IPS DF 4.7 (cell line): ENCODE data around the gene CELSR1.

Experiments used
- DNase-seq: peaks from one replicate; pipeline ENCODE4 v3.0.0-alpha.2; 2013; ENCODE audit warnings: low spot score; ENCODE audit errors: extremely low read depth

Gene CELSR1

DNA sequence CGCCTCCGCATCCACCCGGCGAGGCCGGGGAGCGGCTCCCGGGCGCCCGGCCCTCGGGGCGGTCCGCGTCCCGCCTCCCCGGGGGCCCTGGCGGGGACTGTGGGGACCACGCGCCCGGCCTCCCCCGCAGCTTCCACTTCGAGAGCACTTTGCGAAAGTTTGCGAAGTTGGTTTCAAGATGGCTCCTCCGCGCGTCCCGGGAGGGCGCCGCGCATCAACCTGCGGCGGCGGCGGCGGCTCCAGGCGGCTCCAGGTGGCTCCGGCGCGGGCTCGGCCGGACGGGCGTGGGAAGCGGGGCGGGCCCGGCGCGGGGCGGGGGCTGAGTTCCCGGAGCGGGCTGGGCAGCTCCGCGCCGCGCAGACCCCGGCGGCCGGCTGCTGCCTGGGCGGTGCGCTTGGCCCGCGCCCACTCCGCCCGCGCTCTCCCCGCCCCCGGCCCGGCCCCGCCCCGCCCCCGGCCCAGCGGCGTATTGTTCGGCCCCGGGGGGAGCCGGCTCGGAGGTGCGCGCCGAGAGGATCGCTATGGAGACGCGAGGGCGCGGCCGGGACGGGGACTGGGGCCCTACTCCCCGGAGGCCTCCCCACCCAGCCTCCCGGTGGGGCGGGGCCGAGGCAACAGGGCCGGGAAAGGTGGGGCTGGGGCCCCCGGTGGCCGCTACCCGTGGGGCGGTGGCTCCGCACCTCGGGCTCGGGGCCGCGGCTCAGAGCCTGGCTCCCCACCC, at the start of gene CELSR1:
TSS of gene CELSR1 (minus strand) at position 396 of the 721 bp plus-strand sequence. CDS start 450 bp downstream, outside the sequence.
- DNase-seq = no peak

- no peak for DNase-seq
These were observed 49.6 kb upstream of the CELSR1 start for GRCh38 chr22:46587061-46587460.

- DNase-seq = no peak
These were observed 49.2 kb upstream of the CELSR1 start for GRCh38 chr22:46586531-46587011.

GRCh38 chr22:46586123-46586519, 48.7 kb upstream of the CELSR1 start:
- no peak for DNase-seq

DNA sequence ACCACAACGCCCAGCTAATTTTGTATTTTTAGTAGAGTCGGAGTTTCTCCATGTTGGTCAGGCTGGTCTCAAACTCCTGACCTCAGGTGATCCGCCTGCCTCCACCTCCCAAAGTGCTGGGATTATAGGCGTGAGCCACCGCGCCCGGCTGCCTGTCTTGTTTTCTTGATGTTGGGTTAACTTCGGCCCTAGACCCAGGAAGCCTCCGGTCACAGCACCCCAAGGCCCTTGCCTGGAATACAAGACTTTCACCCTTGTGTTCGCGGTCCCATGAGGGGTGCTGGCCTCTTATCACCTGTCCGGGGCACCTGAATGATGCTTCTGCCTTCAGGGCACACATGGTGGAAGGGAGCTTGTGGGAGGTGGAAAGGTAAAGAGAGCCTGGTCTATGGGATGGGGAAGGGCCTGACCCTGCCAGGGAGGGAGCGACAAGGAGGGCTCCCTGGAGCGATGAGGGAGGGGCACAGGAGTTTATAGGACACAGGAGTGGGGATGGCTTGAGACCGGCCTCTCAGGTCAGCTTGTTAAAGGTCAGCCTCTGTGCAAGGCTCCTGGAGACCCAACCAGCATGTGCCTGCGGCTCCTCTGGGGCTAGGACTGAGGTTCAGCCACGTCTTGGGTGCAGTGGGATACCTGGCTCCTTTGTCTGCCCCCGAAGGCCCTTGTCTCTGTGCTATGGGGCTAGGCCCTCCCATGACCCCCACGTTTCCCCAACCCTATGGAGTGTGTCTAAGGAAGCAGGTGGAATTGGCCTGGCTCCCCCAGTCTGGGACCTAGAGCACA, 48.1 kb upstream of the CELSR1 start:
- no peak for DNase-seq

GRCh38 chr22:46584081-46584921, 46.9 kb upstream of the CELSR1 start:
- DNase-seq = no peak

DNA sequence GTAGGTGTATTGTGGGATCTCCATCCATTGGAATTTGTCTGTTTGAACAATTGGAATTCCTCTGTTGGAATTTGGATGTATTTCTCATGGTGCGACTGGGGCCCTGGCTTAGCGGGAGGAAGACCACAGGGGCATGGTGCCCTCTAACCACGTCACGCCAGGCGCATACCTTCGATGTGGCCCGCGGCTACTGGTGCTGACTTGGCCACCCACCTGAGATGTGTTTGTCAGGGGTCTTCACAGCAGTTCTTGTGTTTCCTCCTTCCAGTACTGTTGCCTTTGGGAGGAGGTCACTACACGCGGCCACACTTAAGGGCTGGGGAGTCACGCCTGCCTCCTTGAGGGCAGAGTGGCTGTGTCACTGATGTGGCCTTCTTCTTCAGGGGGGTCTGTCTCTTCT, 46.2 kb upstream of the CELSR1 start:
- DNase-seq = no peak

- no peak for DNase-seq
These were observed 45.0 kb upstream of the CELSR1 start for GRCh38 chr22:46582281-46582933.

DNA sequence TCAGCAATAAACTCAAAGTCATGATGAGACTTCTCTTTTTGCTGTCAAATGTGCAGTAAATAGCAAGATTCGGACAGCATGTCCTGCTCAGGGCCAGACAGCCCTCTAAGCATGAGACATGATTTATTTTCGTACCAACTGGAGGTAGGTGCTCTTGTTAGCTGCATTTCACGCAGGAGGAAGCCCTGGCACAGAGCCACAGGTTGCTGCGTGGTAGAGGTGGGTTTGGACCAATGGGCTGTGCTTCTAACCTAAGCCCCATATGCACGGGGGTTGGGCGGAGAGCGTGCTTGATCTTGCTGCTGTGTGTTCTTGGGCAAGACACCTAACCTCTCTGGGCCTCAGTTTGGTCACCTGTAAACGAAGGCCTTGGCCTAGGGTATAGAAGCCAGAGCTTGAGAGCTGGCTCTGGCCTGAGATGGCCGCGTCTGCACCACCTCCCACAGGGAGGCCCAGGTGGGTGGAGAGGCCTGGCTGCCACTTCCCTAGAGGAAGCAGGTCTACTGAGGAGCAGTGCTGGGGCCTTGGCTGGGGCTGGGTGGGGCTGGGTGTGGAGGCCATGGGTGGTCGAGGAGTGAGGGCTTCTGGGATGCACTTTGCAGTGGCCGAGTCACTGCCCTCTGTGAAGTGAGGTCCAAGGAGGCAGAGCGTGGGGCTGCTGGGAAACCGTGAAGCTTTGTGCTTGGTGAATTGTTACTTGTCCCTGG, 44.3 kb upstream of the CELSR1 start:
- DNase-seq = no peak

GRCh38 chr22:46580940-46581537, 43.6 kb upstream of the CELSR1 start:
- no peak for DNase-seq

GRCh38 chr22:46579751-46580449, 42.5 kb upstream of the CELSR1 start:
- DNase-seq = no peak

DNA sequence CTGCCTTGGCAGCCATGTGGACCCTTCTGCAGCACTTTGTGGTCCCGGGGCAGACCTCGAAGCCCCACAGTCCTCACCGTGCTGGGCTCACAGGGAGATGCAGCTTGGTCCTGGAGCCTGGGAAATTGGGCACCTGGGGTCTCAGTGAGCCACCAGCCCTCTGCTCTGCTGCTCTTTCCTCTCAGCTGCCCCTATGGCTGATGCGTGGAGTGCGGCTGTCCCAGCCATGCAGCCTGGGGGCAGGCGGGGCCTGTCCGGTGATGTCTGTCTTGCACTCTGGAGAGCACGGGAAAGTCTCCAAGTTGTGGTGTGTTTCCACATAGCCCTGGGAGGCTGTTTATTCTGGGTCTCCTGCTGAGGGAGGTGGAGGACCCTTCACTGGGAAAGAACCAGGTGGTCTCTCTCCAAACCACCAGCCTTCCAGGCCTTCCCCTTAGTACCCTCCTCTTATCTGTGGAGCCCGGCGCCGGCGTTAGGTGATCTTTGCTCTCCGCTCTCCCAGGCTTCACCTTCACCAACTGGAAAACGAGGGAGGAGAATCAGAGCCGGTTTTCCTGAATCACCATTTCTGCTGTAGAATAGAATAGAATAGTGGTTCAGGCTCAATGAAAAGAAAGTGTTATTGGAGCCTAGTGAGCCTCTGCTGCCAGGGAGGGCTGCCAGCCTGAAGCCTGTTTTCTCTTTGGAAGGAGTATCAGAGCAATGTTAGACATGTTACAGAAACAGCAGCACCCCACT, 41.6 kb upstream of the CELSR1 start:
- DNase-seq = no peak

- no peak for DNase-seq
These were observed 40.9 kb upstream of the CELSR1 start for GRCh38 chr22:46578251-46578823.

DNA sequence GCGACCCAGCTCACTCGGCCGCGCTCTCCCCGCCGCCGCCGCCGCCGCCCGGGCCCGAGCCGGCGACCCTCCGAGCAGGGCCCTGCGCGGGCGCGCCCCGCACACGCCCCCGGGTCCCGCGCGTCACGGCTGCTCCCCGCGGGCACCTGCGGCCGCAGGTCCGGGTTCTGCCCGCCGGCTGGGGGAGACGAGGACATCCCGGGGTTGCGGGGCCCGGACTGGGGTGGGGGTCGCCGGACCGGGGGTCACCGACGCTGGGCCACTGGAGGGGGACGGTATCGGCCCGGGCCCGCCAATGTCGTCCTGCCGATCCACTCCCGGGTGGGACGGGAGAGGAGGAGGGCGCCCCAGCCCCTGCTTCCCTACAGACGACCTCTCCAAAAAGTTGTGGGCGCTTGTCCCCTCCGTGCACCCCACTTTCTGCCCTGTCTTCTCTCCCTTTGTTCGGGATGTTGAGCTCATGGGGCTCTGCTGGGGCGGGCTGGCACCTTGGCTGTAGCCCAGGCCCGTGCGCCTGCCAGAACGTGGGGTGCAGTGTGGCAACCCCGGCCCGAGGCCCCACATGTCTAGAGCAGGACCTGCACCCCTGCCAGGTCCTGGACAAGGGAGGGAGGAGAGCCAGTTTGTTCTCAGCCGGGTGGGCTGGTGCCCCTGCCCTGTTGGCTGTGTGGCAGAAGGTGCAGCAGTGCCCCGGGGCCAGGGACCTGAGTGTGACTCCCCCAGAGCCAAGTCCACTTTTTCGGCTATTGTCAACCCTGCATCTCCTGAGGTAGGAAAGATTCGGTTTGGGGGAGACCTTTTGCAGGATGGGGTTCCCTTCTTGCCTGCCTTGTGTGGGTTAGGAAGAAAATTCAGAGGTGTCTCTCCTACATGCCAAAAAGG, 40.2 kb upstream of the CELSR1 start:
- DNase-seq = no peak

DNA sequence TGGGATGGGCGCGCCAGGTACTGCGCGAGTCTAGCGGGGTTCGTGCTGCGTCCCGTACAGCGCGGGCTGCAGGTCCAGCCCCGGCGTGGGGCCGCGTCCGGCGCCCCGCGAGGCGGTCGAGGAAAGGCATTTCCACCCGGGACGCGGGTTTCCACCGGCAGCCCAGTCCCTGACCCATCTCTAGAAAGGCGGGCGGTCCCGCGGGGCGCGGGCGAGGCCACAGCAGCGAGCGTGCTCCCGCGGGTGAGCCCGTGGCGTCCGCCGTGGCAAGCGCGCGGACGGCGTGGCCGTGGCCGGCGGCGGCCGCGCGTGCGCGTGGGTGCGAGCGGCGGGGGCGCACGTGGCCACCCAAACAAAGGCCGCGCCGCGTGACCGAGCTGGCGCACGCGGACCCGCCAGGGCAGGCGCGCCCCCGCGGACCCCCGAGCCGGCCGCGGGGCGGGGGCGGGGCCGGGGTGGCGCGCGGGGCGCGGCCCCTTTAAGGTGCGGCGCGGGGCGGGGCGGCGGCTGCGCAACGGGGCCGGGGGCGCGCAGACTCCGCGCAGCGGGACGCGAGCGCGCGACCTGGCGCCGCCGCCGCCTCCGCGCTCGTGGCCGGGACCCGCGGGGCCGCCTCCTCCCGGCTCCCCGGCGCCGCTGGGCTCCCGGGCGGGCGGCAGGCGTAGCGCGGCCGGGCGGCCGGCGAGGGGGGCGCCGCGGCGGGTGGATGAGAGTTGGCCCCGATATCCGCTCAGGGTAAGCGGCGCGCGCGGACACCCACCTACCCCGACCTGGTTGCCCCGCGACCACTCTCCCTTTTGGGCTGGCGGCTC, 39.3 kb upstream of the CELSR1 start:
- DNase-seq = no peak

DNA sequence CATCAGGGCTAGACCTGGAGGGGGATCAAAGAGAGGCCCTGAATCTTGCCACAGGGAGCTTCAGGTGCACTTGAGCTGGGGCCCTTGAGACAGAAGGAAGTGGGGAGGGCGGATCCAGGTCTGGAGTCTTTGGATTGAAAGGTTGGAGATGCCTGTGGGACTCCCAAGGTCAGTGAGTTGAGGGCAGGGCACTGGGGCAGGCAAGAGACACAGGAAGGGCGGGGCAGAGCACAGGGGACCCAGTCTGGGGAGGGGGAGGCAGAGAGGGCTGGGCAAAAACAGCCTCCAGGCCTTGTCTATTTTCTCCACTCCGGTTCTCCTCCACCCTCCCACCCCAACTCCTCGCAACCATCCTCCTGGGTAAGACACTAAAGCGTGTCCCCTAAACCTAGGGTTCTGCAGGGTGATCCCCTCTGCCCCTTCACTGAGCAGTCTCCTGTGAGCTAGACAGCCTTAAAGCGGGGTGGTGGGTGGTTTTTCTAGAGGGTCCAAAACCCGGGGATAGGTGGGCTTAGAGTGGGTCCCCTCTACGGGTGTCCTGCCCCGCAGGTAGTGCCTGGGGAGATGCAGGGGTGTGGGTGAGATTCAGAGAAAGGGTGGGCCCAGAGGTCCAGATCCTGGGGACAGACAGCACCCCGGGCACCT, 38.6 kb upstream of the CELSR1 start:
- no peak for DNase-seq
